H1 (cell line): Measurements from ENCODE around the gene RERE. TPM values are rescaled to one million over a fixed set of nuclear protein-coding genes. Genes with fewer than 3 reads are reported as not detected.

Experiments used
- CTCF ChIA-PET: fragments of 300-600 bp; sonication (Branson Sonifier 250); formaldehyde crosslinking; loops from one replicate; lab custom pipeline; 2021; ENCODE audit not compliant: partially characterized antibody; lab: Charles Lee
- POLR2A ChIA-PET: fragments of 300-600 bp; sonication (Branson Sonifier 250); formaldehyde crosslinking; loops from one replicate; lab custom pipeline; 2021; ENCODE audit warnings: inconsistent platforms; ENCODE audit not compliant: partially characterized antibody; lab: Charles Lee
- DNase-seq, 2 experiments: peaks; one replicate each; pipeline versions ENCODE4 v3.0.0 to v3.0.0-alpha.2; 2010 to 2022; ENCODE audit warnings: low spot score in 2 of 2, low read depth in 1 of 2, mixed read lengths in 1 of 2
- FAIRE-seq: peaks from 2 replicates; lab custom pipeline; 2011; peaks lifted over from hg19 to GRCh38; lab: Jason Lieb, UNC
- H2AFZ ChIP-seq: 2 replicates; pipeline ENCODE4 v1.8.1; 2012; ENCODE audit warnings: low read length, inconsistent platforms
- H2AK5ac ChIP-seq: 2 replicates; pipeline ENCODE4 v1.6.1; 2013; ENCODE audit warnings: low read depth, low read length
- H2BK120ac ChIP-seq: replicated peaks from 2 replicates; pipeline ENCODE3; 2013; ENCODE audit warnings: low read depth, low read length, inconsistent platforms
- H2BK12ac ChIP-seq: 2 replicates; pipeline ENCODE4 v1.6.1; 2013; ENCODE audit warnings: low read depth, low read length
- H2BK15ac ChIP-seq: 2 replicates; pipeline ENCODE4 v1.6.1; 2013; ENCODE audit warnings: low read length
- H2BK20ac ChIP-seq: 2 replicates; pipeline ENCODE4 v1.6.1; 2013; ENCODE audit warnings: low read length
- H2BK5ac ChIP-seq: 2 replicates; pipeline ENCODE4 v1.6.1; 2013; ENCODE audit warnings: low read depth, low read length
- H3K14ac ChIP-seq: 2 replicates; pipeline ENCODE4 v1.6.1; 2013; ENCODE audit warnings: inconsistent platforms; ENCODE audit not compliant: insufficient read length
- H3K18ac ChIP-seq: 2 replicates; pipeline ENCODE4 v1.6.1; 2013; ENCODE audit warnings: low read length; ENCODE audit errors: extremely low read depth
- H3K23ac ChIP-seq: 2 replicates; pipeline ENCODE4 v1.6.1; 2013; ENCODE audit warnings: inconsistent platforms; ENCODE audit not compliant: insufficient read length
- H3K23me2 ChIP-seq: 2 replicates; pipeline ENCODE4 v1.6.1; 2013; ENCODE audit warnings: low read depth, low read length
- H3K27ac ChIP-seq: 2 replicates; pipeline ENCODE4 v1.6.1; 2011; ENCODE audit warnings: low read depth, low read length, inconsistent platforms
- H3K27me3 ChIP-seq, 4 experiments: replicated peaks in 1 of 4; 1 replicate in 1 of 4; 2 replicates in 3 of 4; pipeline versions ENCODE4 v1.6.1 to v1.8.1; 2011 to 2013; ENCODE audit warnings: low read length in 3 of 4, mild to moderate bottlenecking in 3 of 4, inconsistent platforms in 2 of 4, mixed read lengths in 2 of 4, moderate library complexity in 1 of 4; ENCODE audit not compliant: control insufficient read depth in 3 of 4, insufficient read depth in 3 of 4; ENCODE audit errors: extremely low read depth in 1 of 4
- H3K36me3 ChIP-seq, 4 experiments: 2 replicates each; pipeline versions ENCODE4 v1.6.1 to v1.8.1; 2011 to 2013; ENCODE audit warnings: mild to moderate bottlenecking in 4 of 4, low read length in 3 of 4, moderate library complexity in 2 of 4, control low read depth in 1 of 4, inconsistent platforms in 1 of 4; ENCODE audit not compliant: insufficient read depth in 4 of 4, control insufficient read depth in 2 of 4
- H3K4ac ChIP-seq: replicated peaks from 2 replicates; pipeline ENCODE3; 2013; ENCODE audit warnings: low read length, low read depth, mixed read lengths, inconsistent platforms; ENCODE audit not compliant: insufficient read length
- H3K4me1 ChIP-seq, 4 experiments: replicated peaks in 1 of 4; 1 replicate in 1 of 4; 2 replicates in 3 of 4; pipeline versions ENCODE4 v1.6.1 to v1.8.1; 2011 to 2013; ENCODE audit warnings: low read length in 3 of 4, inconsistent platforms in 2 of 4, mixed read lengths in 1 of 4; ENCODE audit not compliant: insufficient read depth in 4 of 4, control insufficient read depth in 3 of 4
- H3K4me2 ChIP-seq, 2 experiments: 2 replicates each; pipeline versions ENCODE4 v1.6.1 to v1.8.1; 2011 to 2013; ENCODE audit warnings: low read depth in 2 of 2, low read length in 2 of 2, control low read depth in 1 of 2, inconsistent platforms in 1 of 2, mild to moderate bottlenecking in 1 of 2; ENCODE audit not compliant: insufficient read depth in 1 of 2
- H3K4me3 ChIP-seq, 4 experiments: fragments of 200-600, 300-600 bp in 1 of 4; sonication (generic), shearing (Covaris generic), sonication (Bioruptor Twin) in 1 of 4; 2 replicates each; pipeline versions ENCODE4 v1.5.1 to v1.8.1; 2011 to 2016; ENCODE audit warnings: low read length in 4 of 4, low read depth in 3 of 4, control low read depth in 2 of 4, inconsistent platforms in 2 of 4, mild to moderate bottlenecking in 2 of 4, mixed read lengths in 1 of 4, moderate library complexity in 1 of 4; ENCODE audit not compliant: insufficient read depth in 2 of 4; ENCODE audit errors: extremely low read depth in 1 of 4
- H3K56ac ChIP-seq: replicated peaks from 2 replicates; pipeline ENCODE3; 2013; ENCODE audit warnings: low read depth, mild to moderate bottlenecking, mixed read lengths, low read length, inconsistent platforms; ENCODE audit not compliant: insufficient read length
- H3K79me1 ChIP-seq: 2 replicates; pipeline ENCODE4 v1.6.1; 2013; ENCODE audit warnings: low read depth, low read length, control low read depth
- H3K79me2 ChIP-seq, 2 experiments: 2 replicates each; pipeline versions ENCODE4 v1.6.1 to v1.8.1; 2012 to 2013; ENCODE audit warnings: low read length in 2 of 2, mild to moderate bottlenecking in 2 of 2, inconsistent platforms in 1 of 2; ENCODE audit not compliant: insufficient read depth in 2 of 2, control insufficient read depth in 1 of 2
- H3K9ac ChIP-seq, 4 experiments: replicated peaks in 1 of 4; 1 replicate in 1 of 4; 2 replicates in 3 of 4; pipeline versions ENCODE4 v1.6.1 to v1.8.1; 2011 to 2013; ENCODE audit warnings: low read depth in 3 of 4, low read length in 3 of 4, control low read depth in 2 of 4, mild to moderate bottlenecking in 2 of 4, moderate library complexity in 2 of 4, inconsistent platforms in 1 of 4; ENCODE audit errors: extremely low read depth in 1 of 4
- H3K9me3 ChIP-seq, 2 experiments: 2 replicates each; pipeline versions ENCODE4 v1.6.1 to v1.8.1; 2012 to 2013; ENCODE audit warnings: mild to moderate bottlenecking in 2 of 2, moderate library complexity in 2 of 2, control low read depth in 1 of 2, inconsistent platforms in 1 of 2, low read depth in 1 of 2, low read length in 1 of 2, mixed read lengths in 1 of 2; ENCODE audit not compliant: insufficient read depth in 2 of 2
- H4K20me1 ChIP-seq, 2 experiments: replicated peaks in 1 of 2; 2 replicates each; pipeline versions ENCODE3 to v1.8.1; 2011 to 2013; ENCODE audit warnings: inconsistent platforms in 2 of 2, low read length in 2 of 2, mild to moderate bottlenecking in 1 of 2; ENCODE audit not compliant: insufficient read depth in 2 of 2, control insufficient read depth in 1 of 2
- H4K5ac ChIP-seq: 2 replicates; pipeline ENCODE4 v1.6.1; 2013; ENCODE audit warnings: low read length, low read depth, mixed read lengths, inconsistent platforms; ENCODE audit not compliant: insufficient read length
- H4K8ac ChIP-seq: 2 replicates; pipeline ENCODE4 v1.8.0; 2013; ENCODE audit warnings: mild to moderate bottlenecking, moderate library complexity, low read length, inconsistent platforms; ENCODE audit not compliant: insufficient read depth; ENCODE audit errors: extremely low read depth
- H4K91ac ChIP-seq: replicated peaks from 2 replicates; pipeline ENCODE3; 2013; ENCODE audit warnings: low read length, mixed read lengths, inconsistent platforms; ENCODE audit not compliant: insufficient read length
- WGBS, 2 experiments: shearing (Covaris generic) in 1 of 2; methylation state at CpG; one replicate each; pipeline versions ENCODE4 v1.1.6 to v1.1.7; 2013 to 2015; ENCODE audit warnings: low lambda C conversion rate in 2 of 2, mixed read lengths in 2 of 2, inconsistent platforms in 1 of 2, low coverage in 1 of 2, missing lambda C conversion rate in 1 of 2; ENCODE audit not compliant: insufficient replicate concordance in 2 of 2, insufficient coverage in 1 of 2, insufficient read length in 1 of 2; ENCODE audit errors: extremely low coverage in 1 of 2, missing lambda C conversion rate in 1 of 2; 5-methylcytosine and 5-hydroxymethylcytosine counted together
- polyA plus RNA-seq, 7 experiments: library from polyadenylated mRNA; depleted of rRNA in 3 of 7; stranded (reverse) in 5 of 7; unstranded in 2 of 7; fragments of >200 nt in 5 of 7; fragments of 200-250 nt in 2 of 7; gene quantifications; 1 replicate in 5 of 7; 2 replicates in 1 of 7; 4 replicates in 1 of 7; pipeline versions ENCODE4 v1.2.1 to v1.2.3, GENCODE V29; 2011 to 2013; ENCODE audit warnings: missing spikeins in 2 of 7, mixed read lengths in 2 of 7
- total RNA-seq: library from RNA; stranded (reverse); fragmentation: NEBNext Ultra II Directional; extraction: Animal tissue kit (Norgen Biotek cat#: 25700); gene quantifications from 2 replicates; pipeline ENCODE4 v1.2.1, GENCODE V29; 2021

RERE gene
- total and polyA plus RNA-seq, 2 of the 8 experiments (the other 6 are each of a cell fraction or from before 2014, with no cell fraction given): 15.3 to 142 TPM

DNA sequence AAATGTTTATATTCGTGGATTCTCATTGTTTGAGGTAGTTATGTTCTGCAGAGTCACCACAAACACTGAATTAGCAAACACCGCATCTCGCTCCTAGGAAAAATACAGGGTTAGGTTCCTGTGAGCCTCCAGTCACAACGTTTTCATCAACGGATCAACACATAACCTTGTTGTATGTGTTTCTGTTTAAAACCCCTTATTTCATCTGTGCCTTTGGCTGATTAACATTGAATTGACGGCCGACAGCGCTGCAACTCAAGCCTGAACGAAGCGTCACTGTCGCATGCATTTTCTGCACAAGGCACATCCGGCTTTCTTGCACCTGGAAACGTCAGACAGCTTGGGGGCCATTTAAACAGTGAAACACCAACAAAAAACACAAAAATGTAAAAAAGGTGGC is 491.2 kb downstream of the RERE start:
- Histone ChIP-seq H3K23ac (no peak overlapping the region), H3K14ac (no peak overlapping the region), H4K91ac (no peak overlapping the region), H3K4ac (no peak overlapping the region), H3K18ac (no peak overlapping the region), H3K4me2 (no peak overlapping the region), H3K27me3 (no peaks in the 10 kb centered on the region), H3K79me1 (no peaks in the 10 kb centered on the region), H4K5ac (no peak overlapping the region), H4K8ac (no peak overlapping the region), H2BK120ac (no peak overlapping the region), H3K36me3 (no peaks in the 10 kb centered on the region), H2AK5ac (no peak overlapping the region), H4K20me1 (peaks cover 0 to 1% of the 10 kb centered on the region in 2 experiments), H3K27ac (no peak overlapping the region), H2BK15ac (no peak overlapping the region), H3K9me3 (no peaks in the 10 kb centered on the region), H2BK20ac (no peak overlapping the region), H3K79me2 (no peaks in the 10 kb centered on the region), H2BK12ac (no peak overlapping the region), H2BK5ac (no peak overlapping the region), H3K4me3 (no peak overlapping the region), H3K4me1 (no peaks in the 10 kb centered on the region; a peak in 1 of 7 replicates), H3K56ac (no peak overlapping the region), H3K23me2 (peaks cover 8% of the 10 kb centered on the region; the same call in 1 of the 2 replicates), H3K9ac (no peak overlapping the region), H2AFZ (no peak overlapping the region)
- CTCF ChIA-PET: interaction anchor here (1.0 to 1.7 kb wide), 5 partner anchors 10 to 343 kb away, joined by 3 to 4 read pairs (median 3); no protein-coding TSS in a partner anchor
- FAIRE-seq: no peak
- no peak for DNase-seq
- POLR2A ChIA-PET: no interaction called here
- WGBS, 2 experiments: 93% methylated on average over 13 of the region's 13 CpGs; no CpG with 5 or more reads in 1 of the 2 experiments
